ENCODE results near the gene LSAMP.

GRCh38 chr3:115996420-115997108, 448.7 kb downstream of the LSAMP start:
- TF ChIP-seq, protein P1, sequence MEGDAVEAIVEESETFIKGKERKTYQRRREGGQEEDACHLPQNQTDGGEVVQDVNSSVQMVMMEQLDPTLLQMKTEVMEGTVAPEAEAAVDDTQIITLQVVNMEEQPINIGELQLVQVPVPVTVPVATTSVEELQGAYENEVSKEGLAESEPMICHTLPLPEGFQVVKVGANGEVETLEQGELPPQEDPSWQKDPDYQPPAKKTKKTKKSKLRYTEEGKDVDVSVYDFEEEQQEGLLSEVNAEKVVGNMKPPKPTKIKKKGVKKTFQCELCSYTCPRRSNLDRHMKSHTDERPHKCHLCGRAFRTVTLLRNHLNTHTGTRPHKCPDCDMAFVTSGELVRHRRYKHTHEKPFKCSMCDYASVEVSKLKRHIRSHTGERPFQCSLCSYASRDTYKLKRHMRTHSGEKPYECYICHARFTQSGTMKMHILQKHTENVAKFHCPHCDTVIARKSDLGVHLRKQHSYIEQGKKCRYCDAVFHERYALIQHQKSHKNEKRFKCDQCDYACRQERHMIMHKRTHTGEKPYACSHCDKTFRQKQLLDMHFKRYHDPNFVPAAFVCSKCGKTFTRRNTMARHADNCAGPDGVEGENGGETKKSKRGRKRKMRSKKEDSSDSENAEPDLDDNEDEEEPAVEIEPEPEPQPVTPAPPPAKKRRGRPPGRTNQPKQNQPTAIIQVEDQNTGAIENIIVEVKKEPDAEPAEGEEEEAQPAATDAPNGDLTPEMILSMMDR (IDR thresholded peaks at IDR 0.05), result no peak
- no peak for TF ChIP-seq EZH2 (IDR thresholded peaks at IDR 0.05; ENCODE audit: borderline replicate concordance, insufficient read depth, low read depth, low read length, poor library complexity, severe bottlenecking)
